ENCODE results near the gene COMT. TPM values are rescaled to one million over a fixed set of nuclear protein-coding genes. Genes with fewer than 3 reads are reported as not detected.
"Not testable (repeated sequence)": the region's sequence is repeated elsewhere in the genome, so short reads cannot be mapped to it uniquely, and the experiment has no call there.

Gene COMT
- total and polyA plus RNA-seq, 2 of the 4 experiments (the other 2 are of a cell fraction) = 202 to 347 TPM

DNA sequence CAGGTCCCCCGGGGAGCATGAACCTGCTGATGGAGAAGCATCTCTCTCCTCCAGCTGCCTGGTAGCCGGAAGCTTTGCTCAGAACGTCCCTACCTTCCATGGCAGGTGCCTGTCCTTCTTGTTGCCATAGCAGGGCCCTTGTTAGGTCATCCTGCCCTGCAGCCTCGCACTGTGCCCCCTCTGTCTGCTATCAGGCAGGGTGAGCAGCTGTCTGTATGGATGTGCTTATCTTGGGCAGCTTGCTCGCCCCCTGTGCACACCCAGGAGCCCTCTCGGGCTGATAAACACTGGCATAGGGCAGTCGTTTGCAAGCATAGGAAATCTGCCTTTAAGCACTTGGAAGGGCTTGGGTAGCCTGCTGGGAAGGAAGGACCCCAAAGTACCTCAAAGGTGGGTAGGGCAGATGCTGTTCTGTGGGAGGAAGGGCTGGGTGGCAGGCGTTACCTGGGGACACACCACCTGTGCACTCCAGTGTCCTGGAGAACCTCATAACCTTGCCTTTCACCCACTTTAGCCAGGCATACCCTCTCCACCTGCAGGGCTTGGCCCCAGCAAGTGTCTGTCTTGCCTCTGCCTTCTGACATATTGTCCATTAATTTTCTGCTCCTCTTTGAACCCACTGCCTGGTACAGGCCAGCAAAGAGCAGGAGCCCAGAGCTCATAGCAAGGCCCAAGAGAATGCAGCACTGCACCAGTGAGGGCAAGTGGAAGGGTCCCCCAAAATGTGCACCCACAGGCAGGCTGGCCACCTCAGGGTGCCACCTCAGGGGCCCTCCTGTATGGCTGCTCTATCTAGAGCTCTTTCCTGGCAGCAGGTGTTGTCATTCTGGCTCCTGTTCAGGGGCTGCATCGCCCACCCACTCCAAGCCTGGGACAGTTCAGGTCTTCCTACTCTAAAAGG, 8.0 kb upstream of the COMT start (continued):
- no peak for TF ChIP-seq MAZ (IDR thresholded peaks at IDR 0.05; ENCODE audit: borderline replicate concordance, low read depth, low read length)
- TF ChIP-seq MXI1 (IDR thresholded peaks at IDR 0.05; ENCODE audit: borderline replicate concordance, low read depth, low read length) = no peak
- TF ChIP-seq NFE2L2 (IDR thresholded peaks at IDR 0.05; ENCODE audit: low read depth, low read length) = no peak

DNA sequence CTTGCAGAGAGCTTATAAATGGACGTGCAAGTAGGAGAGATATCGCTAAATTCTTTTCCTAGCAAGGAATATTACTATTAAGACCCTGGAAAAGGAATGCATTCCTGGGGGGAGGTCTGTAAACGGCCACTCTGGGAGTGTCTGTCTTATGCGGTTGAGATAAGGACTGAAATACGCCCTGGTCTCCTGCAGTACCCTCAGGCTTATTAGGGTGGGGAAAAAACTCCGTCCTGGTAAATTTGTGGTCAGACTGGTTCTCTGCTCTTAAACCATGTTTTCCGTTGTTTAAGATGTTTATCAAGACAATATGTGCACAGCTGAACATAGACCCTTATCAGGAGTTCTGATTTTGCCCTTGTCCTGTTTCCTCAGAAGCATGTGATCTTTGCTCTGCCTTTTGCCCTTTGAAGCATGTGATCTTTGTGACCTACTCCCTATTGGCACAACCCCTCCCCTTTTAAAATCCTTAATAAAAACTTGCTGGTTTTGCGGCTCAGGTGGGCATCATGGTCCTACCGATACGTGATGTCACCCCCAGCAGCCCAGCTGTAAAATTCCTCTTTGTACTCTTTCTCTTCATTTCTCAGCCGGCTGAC, 6.4 kb upstream of the COMT start:
- H3K4me3 ChIP-seq (ENCODE audit: insufficient read depth, low read depth, low read length); CTCF ChIA-PET; BruUV-seq (replicated peaks); ATAC-seq (ENCODE audit: low read depth); H3K36me3 ChIP-seq (ENCODE audit: control insufficient read depth, insufficient read depth, low read length); H3K4me1 ChIP-seq (ENCODE audit: control insufficient read depth, insufficient read depth, low read length); H3K18ac ChIP-seq (ENCODE audit: low read depth, low read length); H4K20me1 ChIP-seq (ENCODE audit: insufficient read depth, low read length); H3K4ac ChIP-seq (ENCODE audit: low read depth, low read length); H3K9me3 ChIP-seq (ENCODE audit: control insufficient read depth, insufficient read depth, low read length); H4K8ac ChIP-seq (ENCODE audit: low read depth in 2 of 2, low read length in 2 of 2); in situ Hi-C loops (cut with MboI; ENCODE audit: low sequenced_read_pairs); H4K91ac ChIP-seq (ENCODE audit: insufficient read depth, low read depth, low read length); H4K5ac ChIP-seq (ENCODE audit: low read depth, low read length); H2BK20ac ChIP-seq (ENCODE audit: low read depth, low read length); H3K27ac ChIP-seq (ENCODE audit: insufficient read depth, low read length); H3K9ac ChIP-seq (ENCODE audit: low read depth, low read length); H3K56ac ChIP-seq (ENCODE audit: extremely low read depth, insufficient read depth, low read length); H2BK120ac ChIP-seq (ENCODE audit: low read depth, low read length); H2BK5ac ChIP-seq (ENCODE audit: low read depth, low read length, poor library complexity, severe bottlenecking); dilution Hi-C loops (cut with HindIII; ENCODE audit: low sequenced_read_pairs, unreplicated experiment); intact Hi-C loops (cut with micrococcal nuclease); POLR2A ChIA-PET (ENCODE audit: unreplicated experiment); H3K23ac ChIP-seq (ENCODE audit: low read depth, low read length); H2AK5ac ChIP-seq (ENCODE audit: low read depth, low read length); H3K27me3 ChIP-seq (ENCODE audit: control insufficient read depth, insufficient read depth, low read length); H3K14ac ChIP-seq (replicated peaks; ENCODE audit: low read depth, low read length); H2AK9ac ChIP-seq (replicated peaks; ENCODE audit: low read depth, low read length, poor library complexity); H2AFZ ChIP-seq (replicated peaks; ENCODE audit: low read length, poor library complexity); DNase-seq; H2BK15ac ChIP-seq (ENCODE audit: low read depth, low read length); H3K4me2 ChIP-seq (ENCODE audit: low read depth, low read length); H3K9me1 ChIP-seq (ENCODE audit: insufficient read depth, low read length): not testable (repeated sequence)
- H3K79me1 ChIP-seq (ENCODE audit: low read depth in 1 of 2, low read length in 2 of 2) = peaks cover 22 to 37% of the 10 kb centered on the region in 2 experiments
- 100% methylated on average over 4 of the region's 11 CpGs; no CpG with 5 or more reads in 1 of the 2 experiments for WGBS, 2 experiments (ENCODE audit: extremely low coverage in 2 of 2, insufficient read length in 1 of 2)
